Fibroblast of lung (primary cell): ENCODE measurements around the gene TMEM52B. TPM values are rescaled to one million over a fixed set of nuclear protein-coding genes. Genes with fewer than 3 reads are reported as not detected.

ENCODE experiments used
- DNase-seq, 2 donors: peaks; one replicate each; pipeline versions ENCODE4 v3.0.0 to v3.0.0-alpha.2; 2010; ENCODE audit warnings: low read depth in 2 of 2
- H2AFZ ChIP-seq: 2 replicates; pipeline ENCODE4 v1.5.1; 2012; ENCODE audit warnings: low read length, control low read depth, inconsistent platforms
- H3K27ac ChIP-seq: 2 replicates; pipeline ENCODE4 v1.5.1; 2011; ENCODE audit warnings: low read length, control low read depth; ENCODE audit not compliant: insufficient read depth
- H3K27me3 ChIP-seq: 2 replicates; pipeline ENCODE4 v1.5.1; 2011; ENCODE audit warnings: mild to moderate bottlenecking, low read length; ENCODE audit not compliant: control insufficient read depth, insufficient read depth
- H3K36me3 ChIP-seq: 2 replicates; pipeline ENCODE4 v1.5.1; 2011; ENCODE audit warnings: low read length; ENCODE audit not compliant: control insufficient read depth, insufficient read depth
- H3K4me1 ChIP-seq: 2 replicates; pipeline ENCODE4 v1.5.1; 2011; ENCODE audit warnings: low read length; ENCODE audit not compliant: control insufficient read depth, insufficient read depth; ENCODE audit errors: extremely low read depth
- H3K4me2 ChIP-seq: 2 replicates; pipeline ENCODE4 v1.5.1; 2011; ENCODE audit warnings: low read length, control low read depth; ENCODE audit not compliant: insufficient read depth; ENCODE audit errors: extremely low read depth
- H3K4me3 ChIP-seq, 4 experiments: fragments of 200-600 bp in 1 of 4; sonication (generic) in 1 of 4; replicated peaks in 1 of 4; 2 replicates each; pipeline ENCODE4 v1.5.1; 2011 to 2016; ENCODE audit warnings: low read length in 4 of 4, low read depth in 3 of 4, mild to moderate bottlenecking in 3 of 4, control low read depth in 2 of 4, inconsistent platforms in 1 of 4, mixed read lengths in 1 of 4; ENCODE audit not compliant: insufficient read depth in 1 of 4; ENCODE audit errors: control extremely low read depth in 1 of 4
- H3K79me2 ChIP-seq: 2 replicates; pipeline ENCODE4 v1.5.1; 2012; ENCODE audit warnings: mild to moderate bottlenecking, low read length, inconsistent platforms; ENCODE audit not compliant: control insufficient read depth, insufficient read depth
- H3K9ac ChIP-seq: 2 replicates; pipeline ENCODE4 v1.5.1; 2011; ENCODE audit warnings: mild to moderate bottlenecking, low read length, control low read depth; ENCODE audit not compliant: insufficient read depth
- H3K9me3 ChIP-seq: 2 replicates; pipeline ENCODE4 v1.5.1; 2012; ENCODE audit warnings: low read depth, low read length; ENCODE audit not compliant: control insufficient read depth, insufficient read depth
- H4K20me1 ChIP-seq: 2 replicates; pipeline ENCODE4 v1.5.1; 2011; ENCODE audit warnings: low read length; ENCODE audit not compliant: control insufficient read depth, insufficient read depth; ENCODE audit errors: extremely low read depth
- CTCF ChIP-seq, 2 donors: IDR thresholded peaks in 1 of 2; conservative IDR thresholded peaks in 1 of 2; 1 replicate in 1 of 2; 2 replicates in 1 of 2; pipeline ENCODE4 v1.5.1; 2011 to 2012; ENCODE audit warnings: low read length in 2 of 2, control low read depth in 1 of 2, inconsistent platforms in 1 of 2, low read depth in 1 of 2, mild to moderate bottlenecking in 1 of 2
- EZH2 ChIP-seq: IDR thresholded peaks from 2 replicates; pipeline ENCODE4 v1.5.1; 2012; ENCODE audit warnings: low read length, control low read depth, mild to moderate bottlenecking; ENCODE audit errors: missing control alignments
- polyA plus RNA-seq, 2 donors: library from polyadenylated mRNA; depleted of rRNA in 1 of 2; stranded (reverse) in 1 of 2; unstranded in 1 of 2; fragments of >200 nt; gene quantifications; 2 replicates each; pipeline ENCODE4 v1.2.1, GENCODE V29; 2011 to 2012; ENCODE audit warnings: missing spikeins in 1 of 2
- total RNA-seq: library from RNA; depleted of rRNA; stranded (reverse); fragments of >200 nt; gene quantifications from 2 replicates; pipeline ENCODE4 v1.2.1, GENCODE V29; 2014

The TMEM52B gene
- total and polyA plus RNA-seq, 2 donors (not counting 1 experiment from before 2014, with no cell fraction given), result 0.50 to 5.7 TPM

GRCh38 chr12:10140001-10140400 is 38.8 kb upstream of the TMEM52B start:
- H3K4me2 ChIP-seq, result no peak overlapping the region
- H4K20me1 ChIP-seq, result no peaks in the 10 kb centered on the region
- no peaks in the 10 kb centered on the region for H3K36me3 ChIP-seq
- no peak overlapping the region for H3K4me3 ChIP-seq
- TF ChIP-seq CTCF (conservative IDR thresholded peaks at IDR 0.05 in 1 of 2, IDR thresholded peaks at IDR 0.05 in 1 of 2; ENCODE audit: low read depth in 1 of 2, low read length in 2 of 2), result peak; percentile 24 to 54
- TF ChIP-seq EZH2, result no peak
- DNase-seq, result peak; percentile 37 to 77
- no peaks in the 10 kb centered on the region for H3K9me3 ChIP-seq
- no peak overlapping the region for H3K9ac ChIP-seq
- no peaks in the 10 kb centered on the region for H3K79me2 ChIP-seq
- no peaks in the 10 kb centered on the region for H3K27me3 ChIP-seq
- no peak overlapping the region for H2AFZ ChIP-seq
- no peak overlapping the region for H3K27ac ChIP-seq
- H3K4me1 ChIP-seq, result no peaks in the 10 kb centered on the region

DNA sequence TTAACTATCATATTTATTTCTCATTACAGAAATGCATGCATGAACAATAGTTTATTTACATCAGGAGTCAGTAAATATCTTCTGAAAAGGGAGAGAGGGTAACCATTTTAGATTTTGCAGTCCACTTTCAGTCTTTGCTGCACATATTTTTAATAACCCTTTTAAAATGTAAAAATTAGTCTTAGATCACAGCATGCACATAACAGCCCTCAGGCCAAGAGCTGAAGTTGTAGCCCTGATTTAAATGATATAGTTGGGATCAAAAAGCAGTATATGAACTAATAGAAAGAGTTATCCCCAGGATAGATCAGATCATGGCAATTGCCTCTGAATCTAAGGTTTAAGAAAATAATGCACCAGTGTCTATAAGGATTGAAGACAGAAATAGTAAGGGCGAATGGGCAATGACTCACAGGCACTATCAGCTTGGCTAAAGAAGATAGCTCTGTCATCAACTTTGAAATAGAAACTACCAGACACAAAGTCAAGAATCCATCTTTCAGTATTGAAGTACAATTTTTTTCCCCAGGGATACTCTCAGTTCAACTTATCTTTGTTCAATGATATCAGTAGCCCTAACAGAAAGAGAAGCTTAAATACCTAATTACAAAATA is 35.7 kb upstream of the TMEM52B start:
- TF ChIP-seq CTCF (conservative IDR thresholded peaks at IDR 0.05 in 1 of 2, IDR thresholded peaks at IDR 0.05 in 1 of 2; ENCODE audit: low read depth in 1 of 2, low read length in 2 of 2), result no peak
- TF ChIP-seq EZH2, result no peak
- H4K20me1 ChIP-seq, result no peaks in the 10 kb centered on the region
- no peak overlapping the region for H3K9ac ChIP-seq
- H3K79me2 ChIP-seq, result no peaks in the 10 kb centered on the region
- no peaks in the 10 kb centered on the region for H3K9me3 ChIP-seq
- no peak overlapping the region for H3K4me2 ChIP-seq
- H3K4me1 ChIP-seq, result no peaks in the 10 kb centered on the region
- no peak overlapping the region for H3K4me3 ChIP-seq
- no peak for DNase-seq
- no peaks in the 10 kb centered on the region for H3K36me3 ChIP-seq
- no peak overlapping the region for H2AFZ ChIP-seq
- no peak overlapping the region for H3K27ac ChIP-seq
- no peaks in the 10 kb centered on the region for H3K27me3 ChIP-seq

DNA sequence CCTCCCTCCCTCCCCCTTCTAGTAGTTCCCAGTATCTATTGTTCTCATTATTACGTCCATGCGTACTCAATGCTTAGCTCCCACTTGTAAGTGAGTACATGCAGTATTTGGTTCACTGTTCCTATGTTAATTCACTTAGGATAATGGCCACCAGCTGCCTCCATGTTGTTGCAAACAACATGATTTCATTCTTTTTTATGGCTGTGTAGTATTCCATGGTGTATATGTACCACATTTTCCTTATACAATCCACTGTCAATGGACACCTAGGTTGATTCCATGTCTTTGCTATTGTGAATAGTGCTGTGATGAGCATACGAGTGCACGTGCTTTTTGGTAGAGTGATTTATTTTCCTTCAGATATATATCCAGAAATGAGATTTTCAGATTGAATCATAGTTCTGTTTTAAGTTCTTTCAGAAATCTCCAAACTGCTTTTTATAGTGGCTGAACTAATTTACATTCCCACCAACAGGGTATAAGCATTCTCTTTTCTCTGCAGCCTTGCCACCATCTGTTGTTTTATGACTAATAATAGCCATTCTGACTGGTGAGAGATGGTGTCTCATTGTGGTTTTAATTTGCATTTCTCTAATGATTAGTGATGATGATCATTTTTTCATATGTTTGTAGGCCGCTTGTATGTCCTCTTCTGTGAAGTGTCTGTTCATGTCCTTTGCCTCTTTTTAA is 31.0 kb upstream of the TMEM52B start:
- H3K79me2 ChIP-seq, result no peaks in the 10 kb centered on the region
- no peak overlapping the region for H2AFZ ChIP-seq
- no peaks in the 10 kb centered on the region for H3K36me3 ChIP-seq
- no peak overlapping the region for H3K9ac ChIP-seq
- H3K4me1 ChIP-seq, result no peaks in the 10 kb centered on the region
- DNase-seq, result no peak
- no peaks in the 10 kb centered on the region for H3K27me3 ChIP-seq
- H4K20me1 ChIP-seq, result no peaks in the 10 kb centered on the region
- H3K9me3 ChIP-seq, result no peaks in the 10 kb centered on the region
- H3K27ac ChIP-seq, result no peak overlapping the region
- H3K4me3 ChIP-seq, result no peak overlapping the region
- TF ChIP-seq CTCF (conservative IDR thresholded peaks at IDR 0.05 in 1 of 2, IDR thresholded peaks at IDR 0.05 in 1 of 2; ENCODE audit: low read depth in 1 of 2, low read length in 2 of 2) (no peak), EZH2 (no peak)
- no peak overlapping the region for H3K4me2 ChIP-seq
